DND-41 (cell line): Measurements from ENCODE around the gene CAMK2A.

Experiments
- ATAC-seq: fragments of 200-7000 bp; cut with Tn5 transposase; 3 replicates; pipeline ENCODE4 v1.9.1; 2021; ENCODE audit warnings: low read depth; ENCODE audit not compliant: insufficient read depth
- DNase-seq: peaks from one replicate; pipeline ENCODE4 v3.0.0-alpha.2; 2020
- H2AFZ ChIP-seq: 2 replicates; pipeline ENCODE4 v1.6.0; 2012; ENCODE audit warnings: low read depth, low read length
- H3K27ac ChIP-seq: 2 replicates; pipeline ENCODE4 v1.5.1; 2012; ENCODE audit warnings: low read length, inconsistent platforms
- H3K27me3 ChIP-seq: fragments of 200-600 bp; sonication (generic); 2 replicates; pipeline ENCODE4 v1.6.0; 2012; ENCODE audit warnings: low read length, mild to moderate bottlenecking, inconsistent platforms; ENCODE audit not compliant: insufficient read depth, poor library complexity
- H3K36me3 ChIP-seq: 2 replicates; pipeline ENCODE4 v1.5.1; 2012; ENCODE audit warnings: low read length, inconsistent platforms; ENCODE audit not compliant: insufficient read depth
- H3K4me1 ChIP-seq: 2 replicates; pipeline ENCODE4 v1.5.1; 2012; ENCODE audit warnings: mild to moderate bottlenecking, low read length; ENCODE audit not compliant: insufficient read depth
- H3K4me2 ChIP-seq: 2 replicates; pipeline ENCODE4 v1.6.0; 2012; ENCODE audit warnings: mild to moderate bottlenecking, moderate library complexity, low read length, inconsistent platforms; ENCODE audit not compliant: insufficient read depth
- H3K4me3 ChIP-seq, 2 experiments: fragments of 200-600 bp in 1 of 2; shearing (Covaris generic) in 1 of 2; 2 replicates each; pipeline ENCODE4 v1.5.1; 2012 to 2016; ENCODE audit warnings: inconsistent platforms in 2 of 2, low read length in 2 of 2, mild to moderate bottlenecking in 2 of 2, low read depth in 1 of 2, moderate library complexity in 1 of 2
- H3K79me2 ChIP-seq: 2 replicates; pipeline ENCODE4 v1.6.0; 2012; ENCODE audit warnings: low read length, inconsistent platforms; ENCODE audit not compliant: insufficient read depth
- H3K9ac ChIP-seq: 2 replicates; pipeline ENCODE4 v1.6.0; 2012; ENCODE audit warnings: low read depth, mild to moderate bottlenecking, inconsistent platforms, low read length, moderate library complexity
- H3K9me3 ChIP-seq: 2 replicates; pipeline ENCODE4 v1.5.1; 2012; ENCODE audit warnings: low read length, moderate library complexity, mild to moderate bottlenecking, inconsistent platforms; ENCODE audit not compliant: insufficient read depth, severe bottlenecking
- H4K20me1 ChIP-seq: 2 replicates; pipeline ENCODE4 v1.6.0; 2012; ENCODE audit warnings: low read length; ENCODE audit not compliant: insufficient read depth
- EZH2 ChIP-seq: IDR thresholded peaks from 3 replicates; pipeline ENCODE4 v1.6.1; 2012; ENCODE audit warnings: borderline replicate concordance, low read depth, mild to moderate bottlenecking, moderate library complexity, low read length, inconsistent platforms; ENCODE audit not compliant: severe bottlenecking
- TF ChIP-seq, protein P1 (sequence below): IDR thresholded peaks from 2 replicates; pipeline ENCODE4 v1.5.1; 2012; ENCODE audit warnings: borderline replicate concordance, low read length, moderate library complexity, mild to moderate bottlenecking; ENCODE audit not compliant: poor library complexity, severe bottlenecking; ENCODE audit errors: extremely low read depth

CAMK2A gene

DNA sequence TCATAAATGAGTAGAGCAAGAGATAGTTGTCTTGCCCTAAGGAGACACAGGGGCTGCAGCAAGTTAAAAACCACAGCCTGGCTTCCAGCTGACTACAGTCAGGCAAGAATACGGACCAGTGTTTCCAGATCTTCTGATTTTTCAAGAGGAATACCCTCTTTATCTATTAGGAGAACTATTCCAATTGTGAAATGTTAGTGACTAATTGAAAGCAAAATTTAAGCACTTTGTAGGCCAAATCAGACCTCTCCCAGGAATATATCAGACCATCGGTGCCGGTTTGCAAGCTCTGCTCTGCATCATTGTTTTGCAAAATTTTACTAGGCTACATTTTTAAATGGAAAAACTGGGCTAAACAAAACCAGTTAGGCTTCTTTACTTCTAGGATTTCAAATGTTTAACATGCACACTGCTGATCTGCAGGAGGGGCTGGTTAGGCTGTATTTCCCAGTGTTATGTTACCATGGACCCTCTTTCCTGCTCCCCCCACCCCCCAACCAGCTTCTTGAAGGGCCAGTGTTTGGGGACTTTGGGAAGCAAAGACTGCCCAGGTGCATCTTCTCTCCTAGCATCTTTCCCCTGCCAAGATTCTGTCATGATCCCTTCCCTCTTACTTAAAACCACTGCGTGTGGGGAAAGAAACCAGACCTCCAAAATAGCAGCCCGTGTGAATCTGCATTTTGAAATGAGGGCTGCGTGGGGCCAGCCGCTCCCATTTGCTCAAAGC lies 14.2 kb upstream of the CAMK2A start:
- ATAC-seq, result no peak
- TF ChIP-seq, protein P1, sequence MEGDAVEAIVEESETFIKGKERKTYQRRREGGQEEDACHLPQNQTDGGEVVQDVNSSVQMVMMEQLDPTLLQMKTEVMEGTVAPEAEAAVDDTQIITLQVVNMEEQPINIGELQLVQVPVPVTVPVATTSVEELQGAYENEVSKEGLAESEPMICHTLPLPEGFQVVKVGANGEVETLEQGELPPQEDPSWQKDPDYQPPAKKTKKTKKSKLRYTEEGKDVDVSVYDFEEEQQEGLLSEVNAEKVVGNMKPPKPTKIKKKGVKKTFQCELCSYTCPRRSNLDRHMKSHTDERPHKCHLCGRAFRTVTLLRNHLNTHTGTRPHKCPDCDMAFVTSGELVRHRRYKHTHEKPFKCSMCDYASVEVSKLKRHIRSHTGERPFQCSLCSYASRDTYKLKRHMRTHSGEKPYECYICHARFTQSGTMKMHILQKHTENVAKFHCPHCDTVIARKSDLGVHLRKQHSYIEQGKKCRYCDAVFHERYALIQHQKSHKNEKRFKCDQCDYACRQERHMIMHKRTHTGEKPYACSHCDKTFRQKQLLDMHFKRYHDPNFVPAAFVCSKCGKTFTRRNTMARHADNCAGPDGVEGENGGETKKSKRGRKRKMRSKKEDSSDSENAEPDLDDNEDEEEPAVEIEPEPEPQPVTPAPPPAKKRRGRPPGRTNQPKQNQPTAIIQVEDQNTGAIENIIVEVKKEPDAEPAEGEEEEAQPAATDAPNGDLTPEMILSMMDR, result no peak
- TF ChIP-seq EZH2, result no peak

DNA sequence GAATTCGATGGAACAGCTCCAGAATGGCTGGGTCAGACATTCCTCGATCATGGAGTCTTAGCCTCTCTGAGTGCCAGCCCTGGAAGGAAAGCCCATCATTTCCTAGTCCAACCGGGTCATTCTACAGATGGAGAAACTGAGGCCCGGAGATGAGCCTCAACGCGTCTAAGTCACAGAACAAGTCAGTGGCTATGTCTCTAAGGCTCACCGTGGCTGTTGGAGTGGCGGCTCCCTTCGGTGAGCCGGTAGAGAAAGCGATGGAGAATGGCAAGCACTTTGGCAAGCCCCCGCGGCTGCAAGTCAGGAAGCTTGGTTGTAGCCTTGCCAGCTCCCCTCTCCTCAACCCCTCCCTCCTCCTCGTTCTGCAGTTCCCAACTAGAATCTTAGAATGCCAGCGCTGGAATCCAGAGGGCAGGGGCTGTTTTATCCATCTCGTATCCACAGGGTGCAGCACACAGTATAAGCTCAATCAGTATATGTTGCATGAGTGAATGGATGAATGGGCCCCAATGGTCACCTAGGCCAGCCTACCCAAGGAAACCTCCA lies 13.6 kb upstream of the CAMK2A start:
- Histone ChIP-seq H3K4me1 (no peaks in the 10 kb centered on the region), H3K9ac (no peak overlapping the region)

More for the DNA sequence above, 14.2 kb upstream of the CAMK2A start:
- Histone ChIP-seq H4K20me1 (no peaks in the 10 kb centered on the region), H3K9ac (no peak overlapping the region), H2AFZ (no peak overlapping the region), H3K4me1 (no peaks in the 10 kb centered on the region), H3K27ac (no peak overlapping the region), H3K79me2 (no peaks in the 10 kb centered on the region), H3K9me3 (no peaks in the 10 kb centered on the region), H3K36me3 (no peaks in the 10 kb centered on the region), H3K27me3 (peaks cover 8% of the 10 kb centered on the region), H3K4me2 (no peak overlapping the region), H3K4me3 (no peak overlapping the region)
- no peak for DNase-seq

DNA sequence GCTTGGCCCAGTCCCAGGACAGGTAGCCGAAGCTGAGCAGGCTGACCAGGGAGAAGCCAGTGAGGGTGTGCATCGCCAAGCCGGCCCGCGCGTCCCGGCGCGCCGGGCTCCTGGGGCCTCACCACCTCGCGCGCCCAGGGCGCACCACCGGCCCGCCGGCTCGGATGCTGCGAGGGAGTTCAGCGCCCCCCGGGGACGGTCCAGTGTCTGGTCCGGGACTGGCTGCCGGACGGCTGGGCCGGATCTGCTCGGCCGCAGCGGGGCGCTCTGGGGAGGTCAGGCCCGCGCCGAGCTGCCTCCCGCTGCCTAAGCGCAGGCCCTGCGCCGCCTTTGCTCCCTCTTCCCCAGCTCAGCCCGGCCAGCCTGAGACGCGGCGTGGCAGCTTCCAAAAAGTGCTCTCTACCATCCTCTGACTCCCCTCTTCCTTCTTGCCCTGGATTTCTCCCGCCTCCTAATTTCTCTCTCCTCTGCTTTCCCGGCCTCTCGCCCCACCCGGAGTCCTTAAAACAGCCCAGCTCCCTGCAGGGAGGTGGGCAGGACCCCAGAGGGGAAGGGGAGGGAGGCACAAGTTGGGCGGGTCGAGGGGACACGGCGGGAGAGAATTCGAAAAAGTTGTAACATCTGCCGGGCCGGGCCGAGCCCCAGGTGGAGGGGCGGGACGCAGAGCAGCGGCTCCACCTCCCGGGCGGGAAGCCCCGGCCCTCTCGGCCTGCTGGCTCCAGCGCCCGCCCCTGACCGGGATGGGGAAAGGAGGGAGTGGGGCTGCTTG lies 12.9 kb upstream of the CAMK2A start, which contains the start of gene ARSI:
TSS of gene ARSI (minus strand) at position 605 of the 769 bp plus-strand sequence. CDS start at position 73, 532 bp downstream.
- Histone ChIP-seq H3K9ac (no peak within 1 kb of the TSS), H3K79me2 (no peaks in the 10 kb centered on the region), H3K4me3 (no peak within 1 kb of the TSS), H3K36me3 (no peaks in the 10 kb centered on the region), H3K27me3 (peaks cover 8% of the 10 kb centered on the region), H3K27ac (no peak within 1 kb of the TSS), H3K4me1 (no peaks in the 10 kb centered on the region), H4K20me1 (no peaks in the 10 kb centered on the region), H3K4me2 (no peak within 1 kb of the TSS), H3K9me3 (no peaks in the 10 kb centered on the region), H2AFZ (no peak within 1 kb of the TSS)
- ATAC-seq (no peak), DNase-seq (no peak)
- TF ChIP-seq, protein P1, result no peak
- no peak for TF ChIP-seq EZH2

More for the DNA sequence above, 13.6 kb upstream of the CAMK2A start:
- Histone ChIP-seq H3K79me2 (no peaks in the 10 kb centered on the region), H3K27me3 (peaks cover 8% of the 10 kb centered on the region), H3K4me2 (no peak overlapping the region), H4K20me1 (no peaks in the 10 kb centered on the region), H3K9me3 (no peaks in the 10 kb centered on the region), H3K36me3 (no peaks in the 10 kb centered on the region), H3K4me3 (no peak overlapping the region), H2AFZ (no peak overlapping the region), H3K27ac (no peak overlapping the region)
- ATAC-seq, result no peak
- TF ChIP-seq, protein P1, result no peak
- no peak for TF ChIP-seq EZH2
- DNase-seq, result no peak
